SK-N-SH (cell line): ENCODE results near the gene SLC22A7.

ENCODE experiments used
- ELF1 ChIP-seq: IDR thresholded peaks from 2 replicates; pipeline ENCODE4 v1.4.0; 2012
- EP300 ChIP-seq, 2 experiments: IDR thresholded peaks; 2 replicates each; pipeline versions ENCODE4 v1.4.0 to v1.6.1; 2012; ENCODE audit warnings: borderline replicate concordance in 1 of 2, low read depth in 1 of 2, low read length in 1 of 2
- GATA2 ChIP-seq: sonication (generic); formaldehyde crosslinking; IDR thresholded peaks from 2 replicates; pipeline ENCODE4 v1.5.0; 2020; ENCODE audit warnings: mild to moderate bottlenecking, missing genetic modification reagents
- MEF2A ChIP-seq: IDR thresholded peaks from 2 replicates; pipeline ENCODE4 v1.4.0; 2012; ENCODE audit warnings: low read depth, borderline replicate concordance
- RAD21 ChIP-seq: IDR thresholded peaks from 2 replicates; pipeline ENCODE4 v1.6.1; 2012; ENCODE audit warnings: mild to moderate bottlenecking, low read length
- SIN3A ChIP-seq: IDR thresholded peaks from 2 replicates; pipeline ENCODE4 v1.6.1; 2012; ENCODE audit warnings: low read depth, mild to moderate bottlenecking, low read length, moderate library complexity, borderline replicate concordance
- TCF12 ChIP-seq: IDR thresholded peaks from 2 replicates; pipeline ENCODE4 v1.4.0; 2012
- YY1 ChIP-seq: IDR thresholded peaks from 2 replicates; pipeline ENCODE4 v1.4.0; 2012; ENCODE audit warnings: low read depth, mild to moderate bottlenecking
- TF ChIP-seq, protein P1 (sequence below): IDR thresholded peaks from 2 replicates; pipeline ENCODE4 v1.6.1; 2012; ENCODE audit warnings: mild to moderate bottlenecking, low read depth, low read length, moderate library complexity
- TF ChIP-seq, protein P2 (sequence below): fragments of 200-600 bp; sonication (generic); IDR thresholded peaks from 2 replicates; pipeline ENCODE4 v1.6.1; 2017; ENCODE audit warnings: antibody characterized with exemption, mild to moderate bottlenecking, moderate library complexity

DNA sequence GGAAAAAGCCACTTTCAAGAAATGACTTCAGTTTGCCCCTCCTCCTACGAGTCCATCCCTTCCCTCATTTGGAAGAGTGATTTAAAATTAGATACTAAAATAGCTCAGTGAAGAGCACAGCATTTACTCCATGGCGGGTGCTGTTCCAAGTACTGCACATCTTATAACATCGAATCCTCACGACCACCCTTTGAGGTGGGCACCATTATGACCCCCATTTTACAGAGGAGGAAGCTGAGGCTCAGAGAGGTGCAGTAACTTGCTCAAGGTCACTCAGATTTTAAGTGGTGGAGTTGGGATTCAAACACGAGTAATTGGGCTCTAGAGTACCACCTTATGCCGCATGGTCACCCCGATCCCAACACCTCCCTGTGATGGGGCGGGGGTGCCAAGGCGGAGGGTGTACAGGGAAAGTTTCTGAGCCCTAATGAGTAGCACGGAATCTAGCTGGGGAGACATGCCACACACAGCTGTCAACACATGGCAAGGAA is 29.2 kb upstream of the SLC22A7 start:
- TF ChIP-seq RAD21 (no peak), GATA2 (CRISPR knock-in tag) (no peak), SIN3A (no peak), EP300 (IDR thresholded peaks at IDR 0.05; ENCODE audit: borderline replicate concordance in 1 of 2, low read depth in 1 of 2, low read length in 1 of 2) (no peak), TCF12 (no peak), ELF1 (no peak), MEF2A (no peak), YY1 (no peak)
- TF ChIP-seq, protein P1, sequence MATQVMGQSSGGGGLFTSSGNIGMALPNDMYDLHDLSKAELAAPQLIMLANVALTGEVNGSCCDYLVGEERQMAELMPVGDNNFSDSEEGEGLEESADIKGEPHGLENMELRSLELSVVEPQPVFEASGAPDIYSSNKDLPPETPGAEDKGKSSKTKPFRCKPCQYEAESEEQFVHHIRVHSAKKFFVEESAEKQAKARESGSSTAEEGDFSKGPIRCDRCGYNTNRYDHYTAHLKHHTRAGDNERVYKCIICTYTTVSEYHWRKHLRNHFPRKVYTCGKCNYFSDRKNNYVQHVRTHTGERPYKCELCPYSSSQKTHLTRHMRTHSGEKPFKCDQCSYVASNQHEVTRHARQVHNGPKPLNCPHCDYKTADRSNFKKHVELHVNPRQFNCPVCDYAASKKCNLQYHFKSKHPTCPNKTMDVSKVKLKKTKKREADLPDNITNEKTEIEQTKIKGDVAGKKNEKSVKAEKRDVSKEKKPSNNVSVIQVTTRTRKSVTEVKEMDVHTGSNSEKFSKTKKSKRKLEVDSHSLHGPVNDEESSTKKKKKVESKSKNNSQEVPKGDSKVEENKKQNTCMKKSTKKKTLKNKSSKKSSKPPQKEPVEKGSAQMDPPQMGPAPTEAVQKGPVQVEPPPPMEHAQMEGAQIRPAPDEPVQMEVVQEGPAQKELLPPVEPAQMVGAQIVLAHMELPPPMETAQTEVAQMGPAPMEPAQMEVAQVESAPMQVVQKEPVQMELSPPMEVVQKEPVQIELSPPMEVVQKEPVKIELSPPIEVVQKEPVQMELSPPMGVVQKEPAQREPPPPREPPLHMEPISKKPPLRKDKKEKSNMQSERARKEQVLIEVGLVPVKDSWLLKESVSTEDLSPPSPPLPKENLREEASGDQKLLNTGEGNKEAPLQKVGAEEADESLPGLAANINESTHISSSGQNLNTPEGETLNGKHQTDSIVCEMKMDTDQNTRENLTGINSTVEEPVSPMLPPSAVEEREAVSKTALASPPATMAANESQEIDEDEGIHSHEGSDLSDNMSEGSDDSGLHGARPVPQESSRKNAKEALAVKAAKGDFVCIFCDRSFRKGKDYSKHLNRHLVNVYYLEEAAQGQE, result no peak
- TF ChIP-seq, protein P2, sequence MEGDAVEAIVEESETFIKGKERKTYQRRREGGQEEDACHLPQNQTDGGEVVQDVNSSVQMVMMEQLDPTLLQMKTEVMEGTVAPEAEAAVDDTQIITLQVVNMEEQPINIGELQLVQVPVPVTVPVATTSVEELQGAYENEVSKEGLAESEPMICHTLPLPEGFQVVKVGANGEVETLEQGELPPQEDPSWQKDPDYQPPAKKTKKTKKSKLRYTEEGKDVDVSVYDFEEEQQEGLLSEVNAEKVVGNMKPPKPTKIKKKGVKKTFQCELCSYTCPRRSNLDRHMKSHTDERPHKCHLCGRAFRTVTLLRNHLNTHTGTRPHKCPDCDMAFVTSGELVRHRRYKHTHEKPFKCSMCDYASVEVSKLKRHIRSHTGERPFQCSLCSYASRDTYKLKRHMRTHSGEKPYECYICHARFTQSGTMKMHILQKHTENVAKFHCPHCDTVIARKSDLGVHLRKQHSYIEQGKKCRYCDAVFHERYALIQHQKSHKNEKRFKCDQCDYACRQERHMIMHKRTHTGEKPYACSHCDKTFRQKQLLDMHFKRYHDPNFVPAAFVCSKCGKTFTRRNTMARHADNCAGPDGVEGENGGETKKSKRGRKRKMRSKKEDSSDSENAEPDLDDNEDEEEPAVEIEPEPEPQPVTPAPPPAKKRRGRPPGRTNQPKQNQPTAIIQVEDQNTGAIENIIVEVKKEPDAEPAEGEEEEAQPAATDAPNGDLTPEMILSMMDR, result no peak
